ENCODE measurements around the gene IRF5.

GRCh38 chr7:128989961-128990360 is 52.2 kb downstream of the IRF5 start:
- TF ChIP-seq POLR2AphosphoS5 (IDR thresholded peaks at IDR 0.05) (no peak), POLR2A (IDR thresholded peaks at IDR 0.05; ENCODE audit: low read depth) (no peak), CTCF (IDR thresholded peaks at IDR 0.05) (no peak), EP300 (IDR thresholded peaks at IDR 0.05) (no peak)
